ENCODE results near the gene MYO3B. TPM values are rescaled to one million over a fixed set of nuclear protein-coding genes. Genes with fewer than 3 reads are reported as not detected.
"Not testable (repeated sequence)": the region's sequence is repeated elsewhere in the genome, so short reads cannot be mapped to it uniquely, and the experiment has no call there.

The MYO3B gene
- total RNA-seq, 4 donors from 2014 or later: not detected

DNA sequence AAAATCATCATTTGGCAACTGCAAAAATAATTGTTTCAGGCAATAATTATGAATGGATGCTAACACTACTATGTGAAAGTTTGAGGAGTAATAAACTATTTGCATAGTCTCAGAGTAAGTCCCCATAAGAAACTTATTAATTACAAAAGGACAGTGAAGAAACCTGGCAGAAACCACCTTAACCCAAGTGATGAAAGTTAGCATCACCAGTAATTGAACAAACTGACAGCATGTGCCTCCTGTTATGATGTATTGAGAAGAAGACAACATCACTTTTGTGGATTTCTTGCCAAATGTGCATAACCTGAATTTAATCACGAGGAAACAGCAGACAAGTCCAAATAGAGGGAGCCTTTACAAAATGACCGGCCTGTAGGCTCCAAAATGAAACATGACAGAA, 353.9 kb downstream of the MYO3B start:
- ATAC-seq (ENCODE audit: low FRiP score): no peak
- TF ChIP-seq, protein P1, sequence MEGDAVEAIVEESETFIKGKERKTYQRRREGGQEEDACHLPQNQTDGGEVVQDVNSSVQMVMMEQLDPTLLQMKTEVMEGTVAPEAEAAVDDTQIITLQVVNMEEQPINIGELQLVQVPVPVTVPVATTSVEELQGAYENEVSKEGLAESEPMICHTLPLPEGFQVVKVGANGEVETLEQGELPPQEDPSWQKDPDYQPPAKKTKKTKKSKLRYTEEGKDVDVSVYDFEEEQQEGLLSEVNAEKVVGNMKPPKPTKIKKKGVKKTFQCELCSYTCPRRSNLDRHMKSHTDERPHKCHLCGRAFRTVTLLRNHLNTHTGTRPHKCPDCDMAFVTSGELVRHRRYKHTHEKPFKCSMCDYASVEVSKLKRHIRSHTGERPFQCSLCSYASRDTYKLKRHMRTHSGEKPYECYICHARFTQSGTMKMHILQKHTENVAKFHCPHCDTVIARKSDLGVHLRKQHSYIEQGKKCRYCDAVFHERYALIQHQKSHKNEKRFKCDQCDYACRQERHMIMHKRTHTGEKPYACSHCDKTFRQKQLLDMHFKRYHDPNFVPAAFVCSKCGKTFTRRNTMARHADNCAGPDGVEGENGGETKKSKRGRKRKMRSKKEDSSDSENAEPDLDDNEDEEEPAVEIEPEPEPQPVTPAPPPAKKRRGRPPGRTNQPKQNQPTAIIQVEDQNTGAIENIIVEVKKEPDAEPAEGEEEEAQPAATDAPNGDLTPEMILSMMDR (IDR thresholded peaks at IDR 0.05): no peak
- DNase-seq (ENCODE audit: low spot score): no peak

DNA sequence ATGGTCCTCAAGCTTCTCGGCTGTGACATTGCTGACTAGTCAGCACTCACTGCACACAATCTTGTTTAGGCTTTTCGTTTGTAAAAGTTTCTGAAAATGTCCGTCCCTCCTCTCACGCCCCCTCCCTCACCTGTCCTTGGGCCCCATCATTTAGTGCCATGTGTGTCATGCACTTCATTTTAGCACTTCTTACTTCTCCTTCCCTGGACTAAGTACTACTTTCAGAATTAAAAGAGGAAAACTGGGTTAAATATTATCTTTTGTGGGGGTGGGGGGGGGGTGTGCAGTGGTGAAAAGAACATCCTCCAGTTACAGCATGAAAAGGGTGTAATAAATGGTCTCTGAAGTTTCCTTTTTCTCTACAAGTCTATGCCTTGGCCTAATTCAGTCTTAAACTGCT, 355.2 kb downstream of the MYO3B start:
- DNase-seq (ENCODE audit: low spot score) (no peak), ATAC-seq (ENCODE audit: low FRiP score) (no peak)
- TF ChIP-seq, protein P1 (IDR thresholded peaks at IDR 0.05): no peak

DNA sequence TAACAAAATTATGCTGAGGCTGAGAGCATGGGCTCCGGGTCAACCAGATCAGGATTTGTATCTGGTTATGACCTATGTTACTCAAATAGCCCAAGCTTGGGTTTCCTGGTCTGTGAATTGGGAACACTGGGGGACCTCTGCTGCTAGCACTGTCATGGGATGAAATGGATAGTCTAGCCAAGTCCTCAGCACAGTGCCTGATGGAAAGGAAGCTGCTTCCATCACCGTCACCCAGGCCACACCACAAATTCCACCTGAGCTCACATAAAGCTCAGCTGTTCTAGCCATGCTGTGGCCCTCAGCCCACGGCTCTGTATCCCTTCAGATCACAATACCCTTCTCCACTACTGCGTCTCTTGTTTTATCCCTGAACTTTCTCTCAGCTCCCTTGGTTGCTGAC, 357.6 kb downstream of the MYO3B start:
- DNase-seq (ENCODE audit: low spot score) (no peak), ATAC-seq (ENCODE audit: low FRiP score) (no peak)
- TF ChIP-seq, protein P1 (IDR thresholded peaks at IDR 0.05): no peak

DNA sequence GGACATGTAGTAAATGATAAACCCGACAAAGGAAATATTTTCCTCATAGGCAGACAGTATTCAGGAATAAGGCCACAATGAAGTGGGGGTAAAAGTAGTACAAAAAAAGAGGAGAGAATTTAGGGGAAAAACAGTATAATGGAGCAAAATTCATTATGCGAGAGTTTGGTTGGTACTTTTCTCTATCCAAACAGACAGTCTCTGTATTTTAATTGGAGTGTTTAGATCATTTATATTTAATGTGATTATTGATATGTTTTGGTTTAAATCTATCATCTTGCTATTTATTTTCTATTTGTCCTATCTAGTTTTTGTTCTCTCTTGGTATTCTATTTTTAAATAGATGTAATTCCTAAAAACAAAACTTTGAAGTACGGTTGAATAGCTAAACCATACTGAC, 366.9 kb downstream of the MYO3B start:
- TF ChIP-seq, protein P1 (IDR thresholded peaks at IDR 0.05): no peak
- ATAC-seq (ENCODE audit: low FRiP score): no peak
- DNase-seq (ENCODE audit: low spot score): no peak

DNA sequence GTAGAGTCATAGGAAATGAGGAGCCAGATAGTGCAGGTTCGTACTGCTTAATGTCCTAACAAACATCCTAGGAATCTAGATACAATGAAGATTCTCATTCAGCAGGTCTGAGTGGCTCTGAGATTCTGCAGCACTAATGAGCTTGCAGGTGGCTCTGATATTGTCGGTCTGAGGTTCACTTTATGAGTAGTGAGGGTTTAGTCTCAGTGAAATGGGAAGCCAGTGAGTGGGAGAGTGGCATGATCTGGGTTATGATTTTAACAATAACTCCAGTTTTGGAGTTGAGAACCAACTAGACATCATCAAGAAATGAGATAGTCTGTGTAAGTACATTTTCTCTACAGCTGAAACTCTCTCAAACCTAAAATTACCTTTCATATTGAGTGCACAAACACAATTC, 370.4 kb downstream of the MYO3B start:
- DNase-seq (ENCODE audit: low spot score): no peak
- ATAC-seq (ENCODE audit: low FRiP score): no peak
- TF ChIP-seq, protein P1 (IDR thresholded peaks at IDR 0.05): no peak

DNA sequence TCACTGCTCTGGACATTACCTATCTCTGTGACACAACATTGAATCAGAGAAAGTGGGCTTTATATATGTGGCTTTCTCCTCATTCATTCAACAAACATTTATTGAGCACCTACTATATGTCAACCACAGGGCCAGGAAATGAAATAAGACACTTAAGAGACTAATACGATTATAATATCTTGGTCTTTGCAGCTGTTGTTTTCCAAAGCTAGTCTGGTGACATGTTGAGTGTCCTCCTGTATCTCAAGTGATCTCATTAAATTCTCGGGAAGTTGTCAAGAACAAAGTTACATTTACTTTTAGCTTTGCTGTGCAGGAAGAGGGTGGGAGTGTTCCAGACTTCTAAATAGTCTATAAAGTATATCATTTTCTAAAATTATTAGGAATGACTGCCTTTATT, 372.6 kb downstream of the MYO3B start:
- no peak for ATAC-seq (ENCODE audit: low FRiP score)

DNA sequence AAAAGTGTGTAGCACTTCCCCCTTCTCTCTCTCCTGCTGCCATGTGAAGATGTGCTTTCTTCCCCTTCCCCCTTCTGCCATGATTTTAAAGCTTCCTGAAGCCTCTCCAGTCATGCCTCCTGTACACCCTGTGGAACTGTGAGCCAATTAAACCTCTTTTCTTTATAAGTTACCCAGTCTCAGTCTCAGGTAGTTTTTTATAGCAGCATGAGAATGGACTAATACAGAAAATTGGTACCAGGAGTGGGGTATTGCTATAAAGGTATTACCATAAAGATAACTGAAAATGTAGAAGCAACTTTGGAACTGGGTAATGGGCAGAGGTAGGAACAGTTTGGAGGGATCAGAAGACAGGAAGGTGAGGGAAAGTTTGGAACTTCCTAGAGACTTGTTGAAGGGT, 374.0 kb downstream of the MYO3B start:
- not testable (repeated sequence) for ATAC-seq (ENCODE audit: low FRiP score); DNase-seq (ENCODE audit: low spot score)

More for the DNA sequence above, 372.6 kb downstream of the MYO3B start:
- no peak for DNase-seq (ENCODE audit: low spot score)
- TF ChIP-seq, protein P1 (IDR thresholded peaks at IDR 0.05): no peak

DNA sequence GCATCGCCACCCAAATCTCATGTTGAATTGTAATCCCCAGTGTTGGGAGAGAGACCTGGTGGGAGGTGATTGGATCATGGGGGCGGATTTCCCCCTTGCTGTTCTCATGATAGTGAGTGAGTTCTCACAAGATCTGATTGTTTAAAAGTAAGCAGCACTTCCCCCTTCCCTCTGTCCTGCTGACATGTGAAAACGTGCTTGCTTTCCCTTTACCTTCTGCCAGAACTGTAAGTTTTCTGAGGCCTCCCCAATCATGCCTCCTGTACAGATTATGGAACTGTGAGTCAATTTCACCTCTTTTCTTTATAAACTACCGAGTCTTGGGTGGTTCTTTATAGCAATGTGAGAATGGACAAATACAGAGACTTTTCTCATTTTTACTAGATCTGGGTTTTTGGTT, 375.8 kb downstream of the MYO3B start:
- ATAC-seq (ENCODE audit: low FRiP score) (no peak), DNase-seq (ENCODE audit: low spot score) (no peak)
- TF ChIP-seq, protein P1 (IDR thresholded peaks at IDR 0.05): no peak
